Activated naive CD4-positive, alpha-beta T cell treated with anti-CD3 and anti-CD28 coated beads, Interleukin-2, amount 10 ng/mL, durations not matched to agents 7 days and 5 days (primary cell): ENCODE data around the gene TOR3A.

Experiments
- CTCF ChIA-PET: fragments of 350-600 bp; sonication (Branson Sonifier 250); formaldehyde crosslinking; loops from one replicate; lab custom pipeline; 2021; ENCODE audit warnings: antibody characterized with exemption; lab: Charles Lee
- DNase-seq: peaks from one replicate; pipeline ENCODE4 v3.0.0-alpha.2; 2020
- H3K27ac Mint-ChIP-seq: one replicate; pipeline ENCODE4 v1.8.0; 2021; ENCODE audit warnings: mild to moderate bottlenecking, moderate library complexity, mixed read lengths
- H3K27me3 Mint-ChIP-seq: one replicate; pipeline ENCODE4 v1.8.0; 2021; ENCODE audit warnings: mild to moderate bottlenecking, mixed read lengths
- H3K36me3 Mint-ChIP-seq: one replicate; pipeline ENCODE4 v1.8.0; 2021; ENCODE audit warnings: mixed read lengths
- H3K4me1 Mint-ChIP-seq: one replicate; pipeline ENCODE4 v1.8.0; 2021; ENCODE audit warnings: mixed read lengths
- H3K4me3 Mint-ChIP-seq: one replicate; pipeline ENCODE4 v1.8.0; 2021; ENCODE audit warnings: mild to moderate bottlenecking, moderate library complexity, mixed read lengths
- H3K9me3 Mint-ChIP-seq: one replicate; pipeline ENCODE4 v1.8.0; 2021; ENCODE audit warnings: mixed read lengths

The TOR3A gene

DNA sequence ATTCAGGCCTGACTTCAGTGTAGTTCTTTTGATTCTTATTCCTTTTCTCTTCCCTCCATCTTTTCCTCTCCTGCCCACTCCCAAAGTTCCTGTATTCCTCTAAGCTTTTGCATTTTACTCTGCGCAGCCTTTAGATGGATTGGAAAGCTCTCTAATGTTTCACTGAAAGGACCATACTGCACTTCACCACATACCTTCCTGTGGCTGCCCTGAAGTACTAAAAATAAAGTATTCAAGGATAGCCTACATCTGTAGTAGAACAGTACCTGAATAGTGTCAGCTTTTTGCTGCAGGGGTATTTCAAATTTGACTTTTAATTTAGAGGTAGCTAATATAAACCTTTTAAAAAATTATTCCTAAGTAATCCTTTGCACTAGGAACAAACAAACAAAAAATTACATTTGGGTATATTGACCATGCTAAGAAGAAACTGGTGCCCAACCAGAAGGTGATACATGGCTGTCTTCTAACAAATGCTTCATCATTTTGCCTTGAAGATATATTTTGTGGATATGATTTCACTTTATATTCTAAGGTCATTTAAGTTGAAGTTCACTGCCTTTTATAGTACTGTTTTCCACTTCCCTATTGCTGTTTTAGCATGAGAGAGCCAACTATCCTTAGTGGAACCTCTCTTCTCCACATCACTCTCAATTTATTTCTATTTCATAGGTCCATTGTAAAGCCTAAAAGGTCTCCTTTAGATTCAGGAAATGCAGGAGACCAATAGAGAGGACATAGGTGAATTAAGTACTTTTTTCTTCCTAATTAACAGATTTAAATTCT, 33.3 kb upstream of the TOR3A start:
- Mint-ChIP-seq H3K27me3 (no peaks in the 10 kb centered on the region), H3K36me3 (peaks cover 12% of the 10 kb centered on the region), H3K4me3 (no peak overlapping the region), H3K9me3 (no peaks in the 10 kb centered on the region), H3K27ac (peak overlapping the region; percentile 33), H3K4me1 (no peaks in the 10 kb centered on the region)
- no peak for DNase-seq
- CTCF ChIA-PET: interaction anchor here (0.7 kb wide), 1 partner anchor 766 kb away, joined by 3 read pairs; no protein-coding TSS in a partner anchor

- Mint-ChIP-seq H3K4me1 (no peaks in the 10 kb centered on the region), H3K9me3 (peaks cover 1% of the 10 kb centered on the region), H3K36me3 (peaks cover 26% of the 10 kb centered on the region), H3K27ac (no peak overlapping the region), H3K4me3 (no peak overlapping the region), H3K27me3 (no peaks in the 10 kb centered on the region)
- CTCF ChIA-PET: no interaction called here
- no peak for DNase-seq
These were observed 29.1 kb upstream of the TOR3A start for GRCh38 chr1:179052776-179053175.

GRCh38 chr1:179053486-179053885, 28.4 kb upstream of the TOR3A start:
- CTCF ChIA-PET: no interaction called here
- Mint-ChIP-seq H3K4me1 (no peaks in the 10 kb centered on the region), H3K4me3 (no peak overlapping the region), H3K27ac (no peak overlapping the region), H3K36me3 (peaks cover 29% of the 10 kb centered on the region), H3K27me3 (no peaks in the 10 kb centered on the region), H3K9me3 (peaks cover 1% of the 10 kb centered on the region)
- DNase-seq: no peak

DNA sequence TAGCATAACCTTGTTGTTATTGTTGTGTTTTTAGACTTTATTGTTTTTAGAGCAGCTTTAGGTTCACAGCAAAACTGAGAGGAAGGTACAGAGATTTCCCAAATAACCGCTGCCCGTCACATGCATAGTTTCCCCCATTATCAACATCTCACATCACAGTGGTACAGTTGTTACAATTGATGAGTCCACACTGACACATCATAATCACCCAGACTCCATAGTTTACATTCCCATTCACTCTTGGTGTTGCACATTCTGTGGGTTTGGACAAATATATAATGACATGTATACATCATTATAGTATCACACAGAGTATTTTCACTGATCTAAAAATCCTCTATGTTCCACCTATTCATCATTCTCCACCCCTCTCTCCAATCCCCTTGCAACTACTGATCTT, 25.9 kb upstream of the TOR3A start:
- DNase-seq: no peak
- Mint-ChIP-seq H3K36me3 (peaks cover 40% of the 10 kb centered on the region), H3K9me3 (peaks cover 1% of the 10 kb centered on the region), H3K27me3 (no peaks in the 10 kb centered on the region), H3K4me1 (no peaks in the 10 kb centered on the region), H3K27ac (no peak overlapping the region), H3K4me3 (no peak overlapping the region)
- CTCF ChIA-PET: no interaction called here

GRCh38 chr1:179058487-179059483, 23.1 kb upstream of the TOR3A start:
- DNase-seq: no peak
- CTCF ChIA-PET: interaction anchor here (0.6 to 0.9 kb wide), 2 partner anchors 20 to 70 kb away, joined by 3 read pairs; no protein-coding TSS in a partner anchor

DNA sequence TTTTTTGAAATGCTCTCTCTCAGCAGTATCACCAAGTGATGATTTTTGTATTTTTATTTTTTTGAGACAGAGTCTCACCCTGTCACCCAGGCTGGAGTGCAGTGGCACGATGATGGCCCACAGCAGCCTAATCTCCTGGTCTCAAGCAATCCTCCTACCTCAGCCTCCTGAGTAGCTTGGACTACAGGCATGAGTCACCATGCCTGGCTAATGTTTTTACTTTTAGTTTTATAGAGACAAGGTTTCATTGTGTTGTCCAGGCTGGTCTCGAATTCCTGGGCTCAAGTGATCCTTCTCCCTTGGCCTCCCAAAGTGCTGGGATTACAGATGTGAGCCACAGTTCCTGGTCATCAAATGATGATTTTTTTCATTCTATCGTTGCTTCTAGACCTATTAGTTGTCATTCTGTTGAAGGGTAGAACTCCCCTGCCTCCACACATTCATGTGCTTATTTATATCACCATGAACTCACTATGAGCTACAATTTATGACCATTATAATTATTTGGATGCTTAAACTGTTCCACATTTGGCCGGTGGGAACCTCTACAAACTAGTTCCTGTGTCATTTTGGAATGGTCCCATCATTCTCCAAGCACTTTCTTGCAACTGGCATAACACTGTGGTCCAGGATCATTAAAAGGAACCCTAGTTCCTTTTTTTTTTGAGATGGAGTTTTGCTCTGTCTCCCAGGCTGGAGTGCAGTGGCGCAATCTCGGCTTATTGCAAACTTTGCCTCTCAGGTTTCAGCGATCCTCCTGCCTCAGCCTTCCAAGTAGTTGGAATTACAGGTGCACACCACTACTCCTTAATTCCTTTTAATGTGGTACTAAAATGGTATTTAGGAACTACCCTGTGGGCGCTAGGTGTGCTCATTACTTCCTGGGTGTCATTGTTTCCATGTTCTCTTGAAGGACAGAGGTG, 20.2 kb upstream of the TOR3A start:
- Mint-ChIP-seq H3K9me3 (peaks cover 1% of the 10 kb centered on the region), H3K4me1 (no peaks in the 10 kb centered on the region), H3K36me3 (peaks cover 39% of the 10 kb centered on the region), H3K4me3 (no peak overlapping the region), H3K27me3 (no peaks in the 10 kb centered on the region), H3K27ac (no peak overlapping the region)
- no peak for DNase-seq
- CTCF ChIA-PET: interaction anchor here (1.0 kb wide), 1 partner anchor 19 kb away, joined by 3 read pairs; no protein-coding TSS in a partner anchor

More at GRCh38 chr1:179058487-179059483, 23.1 kb upstream of the TOR3A start:
- H3K27ac Mint-ChIP-seq: peak overlapping the region; percentile 3
- no peak overlapping the region for H3K4me3 Mint-ChIP-seq
- no peaks in the 10 kb centered on the region for H3K27me3 Mint-ChIP-seq
- peaks cover 47% of the 10 kb centered on the region for H3K36me3 Mint-ChIP-seq
- H3K9me3 Mint-ChIP-seq: peaks cover 1% of the 10 kb centered on the region
- H3K4me1 Mint-ChIP-seq: no peaks in the 10 kb centered on the region

- Mint-ChIP-seq H3K36me3 (peaks cover 28% of the 10 kb centered on the region), H3K27ac (no peak overlapping the region), H3K27me3 (no peaks in the 10 kb centered on the region), H3K4me1 (no peaks in the 10 kb centered on the region), H3K9me3 (no peaks in the 10 kb centered on the region), H3K4me3 (no peak overlapping the region)
- CTCF ChIA-PET: interaction anchor here (0.6 to 2.1 kb wide), 3 partner anchors 12 to 64 kb away, joined by 3 to 6 read pairs (median 4); no protein-coding TSS in a partner anchor
- no peak for DNase-seq
These were observed 15.4 kb upstream of the TOR3A start for GRCh38 chr1:179066471-179066870.

- Mint-ChIP-seq H3K27ac (no peak overlapping the region), H3K36me3 (peaks cover 10% of the 10 kb centered on the region), H3K4me1 (peaks cover 17% of the 10 kb centered on the region), H3K9me3 (no peaks in the 10 kb centered on the region), H3K4me3 (no peak overlapping the region), H3K27me3 (no peaks in the 10 kb centered on the region)
- DNase-seq: no peak
- CTCF ChIA-PET: interaction anchor here (0.9 to 1.0 kb wide), 2 partner anchors 210 to 280 kb away, joined by 3 to 4 read pairs; no protein-coding TSS in a partner anchor
These were observed 4.5 kb upstream of the TOR3A start for GRCh38 chr1:179077396-179077795.

- H3K4me1 Mint-ChIP-seq: peaks cover 28% of the 10 kb centered on the region
- H3K9me3 Mint-ChIP-seq: no peaks in the 10 kb centered on the region
- H3K4me3 Mint-ChIP-seq: no peak overlapping the region
- peaks cover 5% of the 10 kb centered on the region for H3K36me3 Mint-ChIP-seq
- CTCF ChIA-PET: interaction anchor here (0.6 to 2.8 kb wide), 16 partner anchors 10 to 736 kb away, joined by 3 to 8 read pairs (median 4); partner anchors contain the start of gene AXDND1
- no peaks in the 10 kb centered on the region for H3K27me3 Mint-ChIP-seq
- DNase-seq: peak; percentile 65
- H3K27ac Mint-ChIP-seq: no peak overlapping the region
These were observed 2.6 kb upstream of the TOR3A start for GRCh38 chr1:179079113-179079761.

- Mint-ChIP-seq H3K27ac (peak overlapping the region; percentile 87), H3K36me3 (peaks cover 11% of the 10 kb centered on the region), H3K27me3 (no peaks in the 10 kb centered on the region), H3K4me1 (peaks cover 36% of the 10 kb centered on the region), H3K9me3 (no peaks in the 10 kb centered on the region), H3K4me3 (peak overlapping the region; percentile 91)
- CTCF ChIA-PET: interaction anchor here (0.7 to 3.6 kb wide), 9 partner anchors 11 to 289 kb away, joined by 3 to 23 read pairs (median 5); no protein-coding TSS in a partner anchor
- DNase-seq: peak; percentile 57
These were observed 794 bp upstream of the TOR3A start for GRCh38 chr1:179080866-179081686.

DNA sequence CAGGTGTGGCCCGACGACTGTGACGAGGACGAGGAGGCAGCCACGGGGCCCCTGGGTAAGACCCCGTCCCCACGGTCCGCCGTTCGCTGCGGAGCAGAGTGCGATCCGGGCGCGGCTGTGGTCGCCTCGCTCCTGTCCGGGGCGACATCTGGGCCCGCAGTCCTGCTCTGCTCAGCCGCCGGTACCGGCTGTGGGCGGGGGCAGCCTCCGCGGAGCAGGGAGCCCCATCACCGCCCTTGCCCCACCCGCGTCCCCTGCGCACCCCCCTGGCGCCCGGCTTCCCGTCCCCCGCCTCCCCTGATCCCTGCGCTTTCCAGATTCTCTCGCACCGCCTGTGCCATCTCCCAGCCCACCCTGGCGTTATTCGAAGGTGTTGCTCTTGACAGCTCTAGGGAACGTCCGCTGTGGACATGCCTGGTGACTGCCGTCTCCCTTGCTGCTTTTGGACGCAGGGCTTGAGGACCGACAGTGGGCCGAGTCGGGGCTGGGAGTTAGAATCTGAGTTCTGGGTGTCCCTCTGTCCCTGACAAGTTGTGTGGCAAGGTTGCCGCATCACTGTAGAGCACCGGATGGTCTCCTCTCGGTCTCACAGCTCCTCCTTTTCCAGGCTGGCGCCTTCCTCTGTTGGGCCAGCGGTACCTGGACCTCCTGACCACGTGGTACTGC, 596 bp downstream of the TOR3A start:
- CTCF ChIA-PET: interaction anchor here (0.9 to 3.6 kb wide), 5 partner anchors 38 to 286 kb away, joined by 3 to 23 read pairs (median 5); partner anchors contain the start of gene SOAT1
- peak; percentile 52 for DNase-seq
- H3K36me3 Mint-ChIP-seq: peaks cover 16% of the 10 kb centered on the region
- H3K4me3 Mint-ChIP-seq: peak overlapping the region; percentile 91
- peak overlapping the region; percentile 91 for H3K27ac Mint-ChIP-seq
- H3K4me1 Mint-ChIP-seq: peaks cover 36% of the 10 kb centered on the region
- no peaks in the 10 kb centered on the region for H3K27me3 Mint-ChIP-seq
- no peaks in the 10 kb centered on the region for H3K9me3 Mint-ChIP-seq
